MCF 10A (cell line): ENCODE results near the gene CASK. TPM values are rescaled to one million over a fixed set of nuclear protein-coding genes. Genes with fewer than 3 reads are reported as not detected.

Experiments
- BruUV-seq: library from RNA; stranded (reverse); fragments of 400-500 nt; replicated peaks from 2 replicates; lab custom pipeline; 2021; lab: Mats Ljungman, UMichigan
- CTCF ChIA-PET: fragments of 300-600 bp; sonication (Branson Sonifier 250); formaldehyde crosslinking; extraction: SDS; loops from one replicate; lab custom pipeline; 2021; ENCODE audit warnings: antibody characterized with exemption, inconsistent platforms; lab: Yijun Ruan, JAX
- POLR2A ChIA-PET: fragments of 300-600, 350-650 bp; sonication (Branson Sonifier 250); formaldehyde crosslinking; extraction: SDS; loops from one replicate; lab custom pipeline; 2020; ENCODE audit warnings: antibody characterized with exemption, inconsistent platforms; lab: Yijun Ruan, JAX
- DNase-seq: peaks from one replicate; pipeline ENCODE4 v3.0.0-alpha.2; 2018; ENCODE audit not compliant: unreplicated experiment
- H3K27ac Mint-ChIP-seq: one replicate; pipeline ENCODE4 v1.8.0; 2022; ENCODE audit warnings: mild to moderate bottlenecking, low read depth, mixed read lengths; ENCODE audit not compliant: unreplicated experiment
- H3K27me3 Mint-ChIP-seq: one replicate; pipeline ENCODE4 v1.8.0; 2022; ENCODE audit warnings: mixed read lengths; ENCODE audit not compliant: insufficient read depth, unreplicated experiment
- H3K36me3 Mint-ChIP-seq: one replicate; pipeline ENCODE4 v1.8.0; 2022; ENCODE audit warnings: mild to moderate bottlenecking, moderate library complexity, mixed read lengths; ENCODE audit not compliant: insufficient read depth, unreplicated experiment
- H3K4me1 Mint-ChIP-seq: one replicate; pipeline ENCODE4 v1.8.0; 2022; ENCODE audit warnings: mixed read lengths; ENCODE audit not compliant: insufficient read depth, unreplicated experiment
- H3K4me3 Mint-ChIP-seq: one replicate; pipeline ENCODE4 v1.8.0; 2022; ENCODE audit warnings: mild to moderate bottlenecking, moderate library complexity, mixed read lengths; ENCODE audit not compliant: unreplicated experiment
- H3K9me3 Mint-ChIP-seq: one replicate; pipeline ENCODE4 v1.8.0; 2022; ENCODE audit warnings: mixed read lengths; ENCODE audit not compliant: unreplicated experiment
- CTCF ChIP-seq: fragments of 200-600 bp; IDR thresholded peaks from one replicate; pipeline ENCODE4 v1.8.0; 2022; ENCODE audit warnings: antibody characterized with exemption, mild to moderate bottlenecking; ENCODE audit not compliant: unreplicated experiment
- intact Hi-C: fragments of 100-400 bp; cut with micrococcal nuclease; formaldehyde crosslinking; loops from 2 replicates; pipeline ENCODE4 v1.14.1; 2022
- total RNA-seq: library from RNA; stranded (reverse); gene quantifications from 2 replicates; pipeline ENCODE4 v1.2.3, GENCODE V29; 2022

CASK gene
- total RNA-seq, 1 experiment from 2014 or later = 34.9 TPM

GRCh38 chrX:41921492-41922430, 1.6 kb downstream of the CASK start:
- H3K4me3 Mint-ChIP-seq = peak overlapping the region; percentile 82
- CTCF ChIA-PET = interaction anchor here (0.7 to 1.6 kb wide), 2 partner anchors 34 to 123 kb away, joined by 3 to 5 read pairs; no protein-coding TSS in a partner anchor
- peaks cover 31% of the 10 kb centered on the region for H3K27me3 Mint-ChIP-seq
- no peaks in the 10 kb centered on the region for H3K9me3 Mint-ChIP-seq
- no peaks in the 10 kb centered on the region for H3K36me3 Mint-ChIP-seq
- DNase-seq = peak; percentile 74
- peak overlapping the region; percentile 88 for H3K27ac Mint-ChIP-seq
- TSS peak; percentile 38 for BruUV-seq
- no peaks in the 10 kb centered on the region for H3K4me1 Mint-ChIP-seq
- TF ChIP-seq CTCF = no peak
- POLR2A ChIA-PET = interaction anchor here (0.6 to 1.1 kb wide), 5 partner anchors 11 to 75 kb away, joined by 3 to 6 read pairs (median 3); no protein-coding TSS in a partner anchor
- intact Hi-C loops = loop anchor here (5.0 kb wide), 1 partner anchor 124 kb away; no protein-coding TSS in a partner anchor

GRCh38 chrX:41919870-41920269, 3.5 kb downstream of the CASK start:
- BruUV-seq = no TSS peak
- Mint-ChIP-seq H3K4me3 (no peak overlapping the region), H3K36me3 (no peaks in the 10 kb centered on the region), H3K27ac (no peak overlapping the region), H3K9me3 (no peaks in the 10 kb centered on the region), H3K4me1 (no peaks in the 10 kb centered on the region), H3K27me3 (peaks cover 42% of the 10 kb centered on the region)
- TF ChIP-seq CTCF = no peak
- intact Hi-C loops = loop anchor here (5.0 kb wide), 1 partner anchor 123 kb away; no protein-coding TSS in a partner anchor
- no peak for DNase-seq
- POLR2A ChIA-PET = interaction anchor here (1.1 to 1.2 kb wide), 2 partner anchors 12 to 13 kb away, joined by 3 to 5 read pairs; no protein-coding TSS in a partner anchor
- CTCF ChIA-PET = interaction anchor here (0.7 to 1.1 kb wide), 3 partner anchors 11 to 742 kb away, joined by 3 read pairs; no protein-coding TSS in a partner anchor

- Mint-ChIP-seq H3K4me3 (no peak overlapping the region), H3K4me1 (no peaks in the 10 kb centered on the region), H3K27me3 (peaks cover 65% of the 10 kb centered on the region), H3K36me3 (no peaks in the 10 kb centered on the region), H3K27ac (no peak overlapping the region), H3K9me3 (no peaks in the 10 kb centered on the region)
- no peak for DNase-seq
- ChIA-PET POLR2A (interaction anchor here (1.1 kb wide), 2 partner anchors 11 to 16 kb away, joined by 3 to 4 read pairs; no protein-coding TSS in a partner anchor), CTCF (no interaction called here)
- no TSS peak for BruUV-seq
- no peak for TF ChIP-seq CTCF
- intact Hi-C loops = no loop called here
Observed at GRCh38 chrX:41917517-41917916, 5.8 kb downstream of the CASK start.

- no peak for DNase-seq
- TF ChIP-seq CTCF = no peak
- H3K9me3 Mint-ChIP-seq = no peaks in the 10 kb centered on the region
- POLR2A ChIA-PET = no interaction called here
- no peak overlapping the region for H3K27ac Mint-ChIP-seq
- CTCF ChIA-PET = no interaction called here
- no TSS peak for BruUV-seq
- peaks cover 58% of the 10 kb centered on the region for H3K27me3 Mint-ChIP-seq
- H3K4me3 Mint-ChIP-seq = no peak overlapping the region
- intact Hi-C loops = no loop called here
- H3K36me3 Mint-ChIP-seq = no peaks in the 10 kb centered on the region
- no peaks in the 10 kb centered on the region for H3K4me1 Mint-ChIP-seq
Observed at GRCh38 chrX:41913476-41913875, 9.9 kb downstream of the CASK start.
